ENCODE measurements around the gene HNRNPA1.

DNA sequence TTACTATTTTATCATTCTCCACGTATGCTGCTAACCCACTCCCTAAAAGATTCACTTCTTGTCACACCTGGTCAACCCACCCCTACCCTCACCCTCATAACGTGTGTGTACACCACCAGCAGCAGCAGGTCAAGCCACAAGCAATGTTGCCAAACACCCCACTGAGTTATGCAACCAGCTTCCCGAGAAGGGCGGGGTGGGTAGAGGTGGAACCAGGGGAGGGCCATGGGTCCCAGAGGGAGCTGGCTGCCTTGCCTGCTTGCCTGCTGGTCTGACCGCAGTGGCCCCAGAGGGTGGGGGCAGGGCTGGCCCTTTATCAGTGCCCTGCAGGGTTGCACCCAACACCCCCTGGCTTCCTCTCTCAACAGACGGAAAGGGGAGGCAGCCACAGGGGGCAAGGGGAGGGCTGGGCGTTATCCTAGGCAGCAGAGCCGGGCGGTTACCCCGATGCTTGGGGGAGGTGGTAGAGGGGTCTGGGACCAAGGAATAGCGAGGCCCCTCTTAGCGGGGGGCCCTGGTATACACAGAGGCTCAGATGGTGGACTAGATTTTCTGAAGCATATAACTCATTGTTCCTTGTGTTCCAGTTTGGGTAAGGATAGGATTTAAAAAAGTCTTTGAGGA lies 23.8 kb downstream of the HNRNPA1 start:
- TF ChIP-seq, protein P1, sequence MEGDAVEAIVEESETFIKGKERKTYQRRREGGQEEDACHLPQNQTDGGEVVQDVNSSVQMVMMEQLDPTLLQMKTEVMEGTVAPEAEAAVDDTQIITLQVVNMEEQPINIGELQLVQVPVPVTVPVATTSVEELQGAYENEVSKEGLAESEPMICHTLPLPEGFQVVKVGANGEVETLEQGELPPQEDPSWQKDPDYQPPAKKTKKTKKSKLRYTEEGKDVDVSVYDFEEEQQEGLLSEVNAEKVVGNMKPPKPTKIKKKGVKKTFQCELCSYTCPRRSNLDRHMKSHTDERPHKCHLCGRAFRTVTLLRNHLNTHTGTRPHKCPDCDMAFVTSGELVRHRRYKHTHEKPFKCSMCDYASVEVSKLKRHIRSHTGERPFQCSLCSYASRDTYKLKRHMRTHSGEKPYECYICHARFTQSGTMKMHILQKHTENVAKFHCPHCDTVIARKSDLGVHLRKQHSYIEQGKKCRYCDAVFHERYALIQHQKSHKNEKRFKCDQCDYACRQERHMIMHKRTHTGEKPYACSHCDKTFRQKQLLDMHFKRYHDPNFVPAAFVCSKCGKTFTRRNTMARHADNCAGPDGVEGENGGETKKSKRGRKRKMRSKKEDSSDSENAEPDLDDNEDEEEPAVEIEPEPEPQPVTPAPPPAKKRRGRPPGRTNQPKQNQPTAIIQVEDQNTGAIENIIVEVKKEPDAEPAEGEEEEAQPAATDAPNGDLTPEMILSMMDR (IDR thresholded peaks at IDR 0.05), result no peak
- TF ChIP-seq EP300 (IDR thresholded peaks at IDR 0.05) (no peak), POLR2AphosphoS5 (IDR thresholded peaks at IDR 0.05) (no peak)

Measured in sigmoid colon (tissue), 4 donors.